HEK293 (cell line): ENCODE measurements around the gene LYST.
A peak's percentile ranks its signal among the peaks of the same experiment; 100 is the strongest.

Experiments used
- CTCF ChIA-PET: fragments of 350-600 bp; formaldehyde crosslinking; extraction: SDS; loops from one replicate; lab custom pipeline; 2021; ENCODE audit warnings: antibody characterized with exemption; lab: Yijun Ruan, JAX
- POLR2A ChIA-PET: fragments of 300-600 bp; formaldehyde crosslinking; extraction: SDS; loops from one replicate; lab custom pipeline; 2020; ENCODE audit warnings: antibody characterized with exemption, inconsistent platforms; lab: Yijun Ruan, JAX
- H3K27ac ChIP-seq: fragments of 200-500 bp; sonication (Bioruptor generic); 2 replicates; pipeline ENCODE4 v1.5.1; 2014; ENCODE audit warnings: low read depth, low read length, control low read depth, inconsistent platforms; ENCODE audit errors: extremely low read depth
- H3K36me3 ChIP-seq, 2 experiments: fragments of 200-500 bp in 1 of 2; sonication (Bioruptor generic) in 1 of 2; 1 replicate in 1 of 2; 2 replicates in 1 of 2; pipeline ENCODE4 v1.5.1; 2014 to 2017; ENCODE audit warnings: inconsistent platforms in 2 of 2, low read length in 2 of 2; ENCODE audit not compliant: control insufficient read depth in 2 of 2, insufficient read depth in 1 of 2
- H3K4me1 ChIP-seq: fragments of 200-500 bp; sonication (Bioruptor generic); 2 replicates; pipeline ENCODE4 v1.5.1; 2014; ENCODE audit warnings: mild to moderate bottlenecking, low read length, inconsistent platforms; ENCODE audit not compliant: control insufficient read depth, insufficient read depth
- H3K4me3 ChIP-seq: 2 replicates; pipeline ENCODE4 v1.5.1; 2011; ENCODE audit warnings: low read depth, mild to moderate bottlenecking, control low read depth, low read length, moderate library complexity
- H3K9me3 ChIP-seq: fragments of 200-500 bp; sonication (Bioruptor generic); 2 replicates; pipeline ENCODE4 v1.5.1; 2014; ENCODE audit warnings: low read depth, low read length, inconsistent platforms; ENCODE audit not compliant: control insufficient read depth, insufficient read depth
- KLF8 ChIP-seq: fragments of 450-650 bp; formaldehyde crosslinking; IDR thresholded peaks from 2 replicates; pipeline ENCODE4 v1.5.1; 2016; ENCODE audit warnings: missing biosample characterization, missing genetic modification characterization
- PRDM1 ChIP-seq: fragments of 450-650 bp; formaldehyde crosslinking; IDR thresholded peaks from 2 replicates; pipeline ENCODE4; 2016; ENCODE audit warnings: missing biosample characterization, missing genetic modification characterization
- ZBTB17 ChIP-seq: fragments of 450-650 bp; formaldehyde crosslinking; IDR thresholded peaks from 2 replicates; pipeline ENCODE4 v1.5.1; 2016; ENCODE audit warnings: missing biosample characterization, missing genetic modification characterization
- ZFP3 ChIP-seq: fragments of 450-650 bp; formaldehyde crosslinking; IDR thresholded peaks from 2 replicates; pipeline ENCODE4 v1.5.1; 2016; ENCODE audit warnings: low read depth, missing biosample characterization, missing genetic modification characterization
- ZNF239 ChIP-seq: fragments of 450-650 bp; formaldehyde crosslinking; IDR thresholded peaks from 2 replicates; pipeline ENCODE4 v1.5.1; 2016; ENCODE audit warnings: missing biosample characterization, missing genetic modification characterization
- ZNF302 ChIP-seq: fragments of 450-650 bp; formaldehyde crosslinking; IDR thresholded peaks from 2 replicates; pipeline ENCODE4 v1.5.1; 2016; ENCODE audit warnings: missing biosample characterization, missing genetic modification characterization, low read depth
- ZNF354C ChIP-seq: fragments of 450-650 bp; formaldehyde crosslinking; IDR thresholded peaks from 2 replicates; pipeline ENCODE4 v1.5.1; 2016; ENCODE audit warnings: missing biosample characterization, missing genetic modification characterization, low read depth, borderline replicate concordance
- ZNF48 ChIP-seq: fragments of 450-650 bp; formaldehyde crosslinking; IDR thresholded peaks from 2 replicates; pipeline ENCODE4 v1.5.1; 2016; ENCODE audit warnings: missing biosample characterization, missing genetic modification characterization
- ZNF658 ChIP-seq: fragments of 450-650 bp; formaldehyde crosslinking; IDR thresholded peaks from 2 replicates; pipeline ENCODE4; 2016; ENCODE audit warnings: missing biosample characterization, missing genetic modification characterization
- ZNF677 ChIP-seq: fragments of 450-650 bp; IDR thresholded peaks from 2 replicates; pipeline ENCODE4 v1.5.0; 2018; ENCODE audit warnings: missing biosample characterization, mild to moderate bottlenecking, missing genetic modification characterization, moderate library complexity
- ZXDB ChIP-seq: fragments of 450-650 bp; formaldehyde crosslinking; IDR thresholded peaks from 2 replicates; pipeline ENCODE4 v1.5.1; 2016; ENCODE audit warnings: missing biosample characterization, missing genetic modification characterization
- TF ChIP-seq, protein P1 (sequence below): fragments of 450-650 bp; formaldehyde crosslinking; IDR thresholded peaks from 2 replicates; pipeline ENCODE4 v1.5.1; 2016; ENCODE audit warnings: missing biosample characterization, missing genetic modification characterization
- TF ChIP-seq, protein P2 (sequence below): fragments of 450-650 bp; formaldehyde crosslinking; IDR thresholded peaks from 2 replicates; pipeline ENCODE4 v1.5.1; 2016; ENCODE audit warnings: missing biosample characterization, missing genetic modification characterization
- TF ChIP-seq, protein P3 (sequence below): fragments of 450-650 bp; formaldehyde crosslinking; IDR thresholded peaks from 2 replicates; pipeline ENCODE4 v1.5.1; 2016; ENCODE audit warnings: missing biosample characterization, missing genetic modification characterization
- TF ChIP-seq, protein P4 (sequence below): fragments of 450-650 bp; IDR thresholded peaks from 2 replicates; pipeline ENCODE4 v1.5.1; 2018; ENCODE audit warnings: missing biosample characterization, mild to moderate bottlenecking, missing genetic modification characterization
- TF ChIP-seq, protein P5 (sequence below): fragments of 450-650 bp; IDR thresholded peaks from 2 replicates; pipeline ENCODE4 v1.5.1; 2018; ENCODE audit warnings: missing biosample characterization, missing genetic modification characterization

Gene LYST

DNA sequence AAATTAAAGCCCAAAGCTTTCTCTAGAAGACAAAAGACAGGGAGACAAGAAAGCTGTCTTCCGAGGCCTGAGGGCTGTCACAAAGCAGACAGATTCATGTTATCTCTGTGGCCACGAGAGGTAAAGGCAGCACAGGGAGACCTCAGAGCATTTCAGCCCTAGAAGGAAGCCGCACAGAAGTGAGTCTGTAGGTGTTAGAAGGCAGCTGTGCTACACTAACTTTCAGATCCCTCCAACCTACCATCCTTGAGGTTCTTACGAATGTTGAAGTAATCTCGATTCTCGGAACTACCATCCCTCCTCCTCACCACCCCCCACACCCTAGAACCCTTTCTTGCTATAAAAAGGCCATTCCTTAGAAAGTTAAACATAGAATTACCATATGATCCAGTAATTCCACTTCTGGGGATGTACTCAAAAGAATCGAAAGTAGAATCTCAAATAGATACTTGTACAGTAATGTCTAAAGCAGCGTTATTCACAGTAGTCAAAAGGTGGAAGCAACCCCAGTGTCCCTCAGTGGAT, 21.5 kb upstream of the LYST start:
- no peaks in the 10 kb centered on the region for H3K36me3 ChIP-seq
- no peaks in the 10 kb centered on the region for H3K4me1 ChIP-seq
- H3K27ac ChIP-seq: no peak overlapping the region
- CTCF ChIA-PET: interaction anchor here (1.1 to 1.5 kb wide), 2 partner anchors 12 to 84 kb away, joined by 3 to 6 read pairs; no protein-coding TSS in a partner anchor
- no peaks in the 10 kb centered on the region for H3K9me3 ChIP-seq
- POLR2A ChIA-PET: no interaction called here
- peak; percentile 31; the same call in 1 of the 2 replicates for TF ChIP-seq PRDM1 (tag by site-specific recombination)
- TF ChIP-seq, protein P1, sequence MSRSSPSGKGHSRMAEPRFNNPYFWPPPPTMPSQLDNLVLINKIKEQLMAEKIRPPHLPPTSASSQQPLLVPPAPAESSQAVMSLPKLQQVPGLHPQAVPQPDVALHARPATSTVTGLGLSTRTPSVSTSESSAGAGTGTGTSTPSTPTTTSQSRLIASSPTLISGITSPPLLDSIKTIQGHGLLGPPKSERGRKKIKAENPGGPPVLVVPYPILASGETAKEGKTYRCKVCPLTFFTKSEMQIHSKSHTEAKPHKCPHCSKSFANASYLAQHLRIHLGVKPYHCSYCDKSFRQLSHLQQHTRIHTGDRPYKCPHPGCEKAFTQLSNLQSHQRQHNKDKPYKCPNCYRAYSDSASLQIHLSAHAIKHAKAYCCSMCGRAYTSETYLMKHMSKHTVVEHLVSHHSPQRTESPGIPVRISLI (tag by site-specific recombination): peak; percentile 92
- TF ChIP-seq ZXDB (tag by site-specific recombination): no peak
- H3K4me3 ChIP-seq: no peak overlapping the region

DNA sequence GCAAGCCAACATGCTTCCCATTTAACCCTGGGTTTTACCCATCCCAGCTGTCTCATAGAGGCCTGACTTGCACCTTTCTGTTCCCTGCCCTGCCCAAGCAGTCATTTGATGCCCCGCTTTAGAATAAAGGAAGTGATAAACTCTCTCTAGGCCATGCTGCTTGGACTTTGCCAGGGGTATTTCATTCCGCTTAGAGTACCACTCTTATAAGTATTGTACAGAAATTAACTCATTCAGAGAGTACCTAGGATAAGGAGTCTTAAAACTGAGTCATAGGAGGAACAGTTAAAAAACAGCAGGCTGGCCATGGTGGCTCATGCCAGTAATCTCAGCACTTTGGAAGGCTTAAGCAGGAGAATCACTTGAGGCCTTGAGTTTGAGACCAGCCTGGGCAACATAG, 21.0 kb upstream of the LYST start:
- no peak for TF ChIP-seq ZNF48
- TF ChIP-seq, all 188 proteins: peak for 0
- ChIA-PET POLR2A (no interaction called here), CTCF (interaction anchor here (0.5 to 1.5 kb wide), 3 partner anchors 11 to 1807 kb away, joined by 3 to 6 read pairs (median 3); no protein-coding TSS in a partner anchor)
- Histone ChIP-seq H3K4me3 (no peak overlapping the region), H3K27ac (no peak overlapping the region), H3K36me3 (no peaks in the 10 kb centered on the region), H3K4me1 (no peaks in the 10 kb centered on the region), H3K9me3 (no peaks in the 10 kb centered on the region)

DNA sequence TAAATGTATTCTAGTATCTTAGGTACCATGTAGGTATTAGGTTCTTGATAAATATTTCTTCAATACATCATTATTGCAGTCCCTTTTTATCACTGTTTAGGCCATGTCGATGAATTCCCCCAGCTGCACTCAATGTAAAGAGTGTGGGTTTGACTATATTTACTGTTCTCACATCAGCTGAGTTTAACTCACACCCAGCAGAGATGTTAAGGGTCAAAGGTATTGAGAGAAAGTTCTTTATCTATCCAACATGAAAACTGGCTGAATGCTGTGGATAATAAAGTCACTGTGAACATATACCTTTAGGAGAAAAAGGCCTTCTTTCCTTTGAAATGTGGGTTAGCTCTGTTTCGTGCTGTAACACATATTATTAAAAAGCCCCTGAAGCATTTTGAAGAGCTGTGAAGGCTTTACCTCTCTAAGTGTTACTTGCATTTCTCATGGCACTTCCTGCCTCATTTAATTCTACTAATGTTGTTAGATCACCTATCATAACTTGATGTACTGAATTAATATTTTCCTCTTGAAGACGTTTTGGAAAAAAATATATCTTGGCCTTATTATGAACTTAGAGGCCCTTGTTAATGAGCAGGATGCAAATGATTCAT, 19.1 kb upstream of the LYST start:
- ChIA-PET POLR2A (interaction anchor here (0.7 kb wide), 1 partner anchor 381 kb away, joined by 3 read pairs; the partner anchor contains the start of gene B3GALNT2), CTCF (interaction anchor here (1.0 to 1.8 kb wide), 4 partner anchors 21 to 86 kb away, joined by 3 to 6 read pairs (median 4); no protein-coding TSS in a partner anchor)
- TF ChIP-seq ZNF677 (tag by site-specific recombination) (no peak), ZFP3 (no peak), ZNF658 (tag by site-specific recombination) (no peak), ZNF354C (tag by site-specific recombination) (no peak)
- TF ChIP-seq, protein P2, sequence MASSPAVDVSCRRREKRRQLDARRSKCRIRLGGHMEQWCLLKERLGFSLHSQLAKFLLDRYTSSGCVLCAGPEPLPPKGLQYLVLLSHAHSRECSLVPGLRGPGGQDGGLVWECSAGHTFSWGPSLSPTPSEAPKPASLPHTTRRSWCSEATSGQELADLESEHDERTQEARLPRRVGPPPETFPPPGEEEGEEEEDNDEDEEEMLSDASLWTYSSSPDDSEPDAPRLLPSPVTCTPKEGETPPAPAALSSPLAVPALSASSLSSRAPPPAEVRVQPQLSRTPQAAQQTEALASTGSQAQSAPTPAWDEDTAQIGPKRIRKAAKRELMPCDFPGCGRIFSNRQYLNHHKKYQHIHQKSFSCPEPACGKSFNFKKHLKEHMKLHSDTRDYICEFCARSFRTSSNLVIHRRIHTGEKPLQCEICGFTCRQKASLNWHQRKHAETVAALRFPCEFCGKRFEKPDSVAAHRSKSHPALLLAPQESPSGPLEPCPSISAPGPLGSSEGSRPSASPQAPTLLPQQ (tag by site-specific recombination): no peak
- no peaks in the 10 kb centered on the region for H3K36me3 ChIP-seq
- no peaks in the 10 kb centered on the region for H3K4me1 ChIP-seq
- H3K27ac ChIP-seq: no peak overlapping the region
- H3K9me3 ChIP-seq: no peaks in the 10 kb centered on the region
- H3K4me3 ChIP-seq: no peak overlapping the region

DNA sequence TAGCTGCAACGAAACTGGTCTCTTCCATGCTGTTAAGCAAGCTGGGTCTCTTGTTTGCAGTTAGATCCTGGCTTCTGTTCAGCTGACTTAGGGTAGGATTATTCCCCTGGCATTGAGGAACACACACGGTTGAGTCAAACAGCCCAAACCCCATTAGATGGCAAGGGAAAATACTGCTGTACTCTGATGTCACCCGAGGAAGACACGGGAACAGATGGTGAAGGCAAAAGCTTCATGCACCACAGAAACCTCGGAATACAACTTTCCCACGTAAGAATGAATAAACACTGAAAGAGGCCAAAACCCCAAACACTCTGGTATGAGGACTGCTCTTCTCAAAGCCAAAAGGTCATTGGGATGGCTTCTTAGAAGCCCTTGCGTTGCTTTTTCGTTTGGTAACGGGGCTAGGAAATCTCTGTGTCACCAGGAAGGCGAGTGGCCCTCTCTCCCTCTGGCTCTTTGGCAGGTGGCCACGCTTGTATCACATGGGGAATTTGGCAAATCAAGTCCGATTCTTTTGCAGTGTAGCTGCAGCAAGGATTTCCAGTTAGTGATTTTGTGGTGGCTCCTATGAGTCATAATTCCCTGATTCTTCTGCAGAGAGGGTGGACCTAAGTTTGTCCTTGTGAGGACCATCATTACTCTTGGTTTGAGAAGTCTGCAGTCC, 16.7 kb upstream of the LYST start:
- H3K27ac ChIP-seq: no peak overlapping the region
- no peaks in the 10 kb centered on the region for H3K36me3 ChIP-seq
- H3K4me1 ChIP-seq: no peaks in the 10 kb centered on the region
- CTCF ChIA-PET: interaction anchor here (0.6 to 0.9 kb wide), 3 partner anchors 54 to 422 kb away, joined by 3 read pairs; no protein-coding TSS in a partner anchor
- H3K4me3 ChIP-seq: no peak overlapping the region
- H3K9me3 ChIP-seq: no peaks in the 10 kb centered on the region
- POLR2A ChIA-PET: interaction anchor here (1.0 kb wide), 1 partner anchor 28 kb away, joined by 3 read pairs; no protein-coding TSS in a partner anchor
- TF ChIP-seq ZBTB17 (tag by site-specific recombination) (peak; percentile 28; the same call in 1 of the 2 replicates), KLF8 (tag by site-specific recombination) (0 out of 2 replicates have a peak, but pooled peaks have one; percentile 14), ZNF239 (no peak), ZNF302 (tag by site-specific recombination) (no peak)
- TF ChIP-seq, protein P3, sequence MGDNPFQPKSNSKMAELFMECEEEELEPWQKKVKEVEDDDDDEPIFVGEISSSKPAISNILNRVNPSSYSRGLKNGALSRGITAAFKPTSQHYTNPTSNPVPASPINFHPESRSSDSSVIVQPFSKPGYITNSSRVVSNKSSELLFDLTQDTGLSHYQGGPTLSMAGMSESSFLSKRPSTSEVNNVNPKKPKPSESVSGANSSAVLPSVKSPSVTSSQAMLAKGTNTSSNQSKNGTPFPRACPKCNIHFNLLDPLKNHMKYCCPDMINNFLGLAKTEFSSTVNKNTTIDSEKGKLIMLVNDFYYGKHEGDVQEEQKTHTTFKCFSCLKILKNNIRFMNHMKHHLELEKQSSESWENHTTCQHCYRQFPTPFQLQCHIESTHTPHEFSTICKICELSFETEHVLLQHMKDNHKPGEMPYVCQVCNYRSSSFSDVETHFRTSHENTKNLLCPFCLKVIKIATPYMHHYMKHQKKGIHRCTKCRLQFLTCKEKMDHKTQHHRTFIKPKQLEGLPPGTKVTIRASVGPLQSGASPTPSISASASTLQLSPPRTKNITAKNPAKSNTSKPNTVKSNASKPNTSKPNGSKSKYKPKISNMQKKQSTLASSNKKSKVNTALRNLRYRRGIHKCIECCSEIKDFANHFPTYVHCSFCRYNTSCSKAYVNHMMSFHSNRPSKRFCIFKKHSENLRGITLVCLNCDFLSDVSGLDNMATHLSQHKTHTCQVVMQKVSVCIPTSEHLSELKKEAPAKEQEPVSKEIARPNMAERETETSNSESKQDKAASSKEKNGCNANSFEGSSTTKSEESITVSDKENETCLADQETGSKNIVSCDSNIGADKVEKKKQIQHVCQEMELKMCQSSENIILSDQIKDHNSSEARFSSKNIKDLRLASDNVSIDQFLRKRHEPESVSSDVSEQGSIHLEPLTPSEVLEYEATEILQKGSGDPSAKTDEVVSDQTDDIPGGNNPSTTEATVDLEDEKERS: no peak
- TF ChIP-seq, protein P4, sequence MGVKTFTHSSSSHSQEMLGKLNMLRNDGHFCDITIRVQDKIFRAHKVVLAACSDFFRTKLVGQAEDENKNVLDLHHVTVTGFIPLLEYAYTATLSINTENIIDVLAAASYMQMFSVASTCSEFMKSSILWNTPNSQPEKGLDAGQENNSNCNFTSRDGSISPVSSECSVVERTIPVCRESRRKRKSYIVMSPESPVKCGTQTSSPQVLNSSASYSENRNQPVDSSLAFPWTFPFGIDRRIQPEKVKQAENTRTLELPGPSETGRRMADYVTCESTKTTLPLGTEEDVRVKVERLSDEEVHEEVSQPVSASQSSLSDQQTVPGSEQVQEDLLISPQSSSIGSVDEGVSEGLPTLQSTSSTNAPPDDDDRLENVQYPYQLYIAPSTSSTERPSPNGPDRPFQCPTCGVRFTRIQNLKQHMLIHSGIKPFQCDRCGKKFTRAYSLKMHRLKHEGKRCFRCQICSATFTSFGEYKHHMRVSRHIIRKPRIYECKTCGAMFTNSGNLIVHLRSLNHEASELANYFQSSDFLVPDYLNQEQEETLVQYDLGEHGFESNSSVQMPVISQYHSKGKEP (tag by site-specific recombination): peak; percentile 29; the same call in 1 of the 2 replicates
- TF ChIP-seq, protein P5, sequence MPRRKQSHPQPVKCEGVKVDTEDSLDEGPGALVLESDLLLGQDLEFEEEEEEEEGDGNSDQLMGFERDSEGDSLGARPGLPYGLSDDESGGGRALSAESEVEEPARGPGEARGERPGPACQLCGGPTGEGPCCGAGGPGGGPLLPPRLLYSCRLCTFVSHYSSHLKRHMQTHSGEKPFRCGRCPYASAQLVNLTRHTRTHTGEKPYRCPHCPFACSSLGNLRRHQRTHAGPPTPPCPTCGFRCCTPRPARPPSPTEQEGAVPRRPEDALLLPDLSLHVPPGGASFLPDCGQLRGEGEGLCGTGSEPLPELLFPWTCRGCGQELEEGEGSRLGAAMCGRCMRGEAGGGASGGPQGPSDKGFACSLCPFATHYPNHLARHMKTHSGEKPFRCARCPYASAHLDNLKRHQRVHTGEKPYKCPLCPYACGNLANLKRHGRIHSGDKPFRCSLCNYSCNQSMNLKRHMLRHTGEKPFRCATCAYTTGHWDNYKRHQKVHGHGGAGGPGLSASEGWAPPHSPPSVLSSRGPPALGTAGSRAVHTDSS (tag by site-specific recombination): peak; percentile 48
